ENCODE results near the gene PRSS36.

GRCh38 chr16:31093132-31093703 is 56.6 kb downstream of the PRSS36 start:
- TF ChIP-seq CTCF (IDR thresholded peaks at IDR 0.05; ENCODE audit: borderline replicate concordance, extremely low read depth, low read length, poor library complexity, severe bottlenecking) (no peak), EZH2 (IDR thresholded peaks at IDR 0.05; ENCODE audit: borderline replicate concordance, low read depth, low read length, severe bottlenecking) (no peak)

Measured in DND-41 (cell line).